AG04450 (cell line): ENCODE data around the gene LRRFIP2. TPM values are rescaled to one million over a fixed set of nuclear protein-coding genes. Genes with fewer than 3 reads are reported as not detected.

ENCODE experiments used
- CTCF ChIA-PET: fragments of 300-600, 350-600 bp; formaldehyde crosslinking; extraction: SDS; loops from one replicate; lab custom pipeline; 2022; ENCODE audit warnings: antibody characterized with exemption, inconsistent platforms; lab: Charles Lee
- POLR2A ChIA-PET: fragments of 350-600 bp; formaldehyde crosslinking; extraction: SDS; loops from one replicate; lab custom pipeline; 2021; ENCODE audit warnings: antibody characterized with exemption, inconsistent platforms; lab: Yijun Ruan, JAX
- DNase-seq: peaks from one replicate; pipeline ENCODE4 v3.0.0-alpha.2; 2011; ENCODE audit warnings: low read depth, low spot score
- H3K27ac ChIP-seq: one replicate; pipeline ENCODE4 v1.5.1; 2012; ENCODE audit warnings: low read depth, low read length, control low read depth
- H3K27me3 ChIP-seq: one replicate; pipeline ENCODE4 v1.6.0; 2012; ENCODE audit warnings: low read length; ENCODE audit not compliant: control insufficient read depth, insufficient read depth
- H3K4me3 ChIP-seq: 2 replicates; pipeline ENCODE4 v1.5.1; 2011; ENCODE audit warnings: mild to moderate bottlenecking, low read depth, low read length, control low read depth
- H3K9me3 ChIP-seq: 2 replicates; pipeline ENCODE4 v1.5.1; 2012; ENCODE audit warnings: low read length; ENCODE audit not compliant: control insufficient read depth, insufficient read depth
- polyA plus RNA-seq: library from polyadenylated mRNA; depleted of rRNA; stranded (reverse); fragments of >200 nt; gene quantifications from 2 replicates; pipeline ENCODE4 v1.2.3, GENCODE V29; 2011
- TF ChIP-seq, protein P1 (sequence below): IDR thresholded peaks from 2 replicates; pipeline ENCODE4 v1.5.1; 2011; ENCODE audit warnings: low read depth, low read length, control low read depth, inconsistent platforms

LRRFIP2 gene
- polyA plus RNA-seq, 1 experiment: 52.7 TPM

DNA sequence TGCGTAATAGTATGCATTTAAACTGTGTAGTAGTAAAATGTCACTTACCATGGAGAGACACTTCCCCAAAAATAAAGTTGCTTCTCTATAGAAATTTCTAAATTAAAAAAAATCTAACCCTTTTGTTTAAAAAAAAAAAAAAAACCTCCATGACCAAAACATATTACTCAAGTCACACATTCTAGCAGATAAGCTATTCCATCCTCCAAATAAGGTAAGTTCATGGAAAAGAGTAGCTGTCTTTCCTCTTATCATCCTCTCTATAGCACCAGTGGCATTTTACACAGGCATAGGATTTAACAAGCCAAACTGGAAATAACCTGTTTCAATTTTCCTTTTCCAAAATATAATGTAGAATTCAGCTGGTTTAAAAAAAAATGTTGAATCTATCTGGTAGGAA, 57.4 kb downstream of the LRRFIP2 start:
- Histone ChIP-seq H3K9me3 (no peaks in the 10 kb centered on the region), H3K4me3 (no peak overlapping the region), H3K27ac (no peak overlapping the region), H3K27me3 (no peaks in the 10 kb centered on the region)
- ChIA-PET POLR2A (no interaction called here), CTCF (no interaction called here)
- TF ChIP-seq, protein P1, sequence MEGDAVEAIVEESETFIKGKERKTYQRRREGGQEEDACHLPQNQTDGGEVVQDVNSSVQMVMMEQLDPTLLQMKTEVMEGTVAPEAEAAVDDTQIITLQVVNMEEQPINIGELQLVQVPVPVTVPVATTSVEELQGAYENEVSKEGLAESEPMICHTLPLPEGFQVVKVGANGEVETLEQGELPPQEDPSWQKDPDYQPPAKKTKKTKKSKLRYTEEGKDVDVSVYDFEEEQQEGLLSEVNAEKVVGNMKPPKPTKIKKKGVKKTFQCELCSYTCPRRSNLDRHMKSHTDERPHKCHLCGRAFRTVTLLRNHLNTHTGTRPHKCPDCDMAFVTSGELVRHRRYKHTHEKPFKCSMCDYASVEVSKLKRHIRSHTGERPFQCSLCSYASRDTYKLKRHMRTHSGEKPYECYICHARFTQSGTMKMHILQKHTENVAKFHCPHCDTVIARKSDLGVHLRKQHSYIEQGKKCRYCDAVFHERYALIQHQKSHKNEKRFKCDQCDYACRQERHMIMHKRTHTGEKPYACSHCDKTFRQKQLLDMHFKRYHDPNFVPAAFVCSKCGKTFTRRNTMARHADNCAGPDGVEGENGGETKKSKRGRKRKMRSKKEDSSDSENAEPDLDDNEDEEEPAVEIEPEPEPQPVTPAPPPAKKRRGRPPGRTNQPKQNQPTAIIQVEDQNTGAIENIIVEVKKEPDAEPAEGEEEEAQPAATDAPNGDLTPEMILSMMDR: no peak
- no peak for DNase-seq

DNA sequence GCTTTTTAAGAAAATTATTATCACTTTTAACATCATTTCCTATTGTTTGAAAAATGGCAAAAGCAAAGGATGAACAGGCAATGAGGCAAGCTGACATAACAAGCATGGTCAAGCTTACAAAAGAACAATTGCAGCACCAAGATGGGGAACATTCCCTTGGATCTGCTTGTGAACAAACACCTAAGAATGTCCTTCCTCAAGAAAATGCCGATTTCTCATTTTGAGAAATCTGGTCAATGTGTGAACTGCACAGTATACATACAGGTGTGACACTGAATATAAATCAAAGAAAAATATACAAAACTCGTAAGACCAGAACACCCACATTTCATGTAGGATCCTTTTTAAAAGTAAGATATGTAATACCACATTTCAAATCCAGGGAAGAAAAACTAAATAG, 58.9 kb downstream of the LRRFIP2 start:
- H3K4me3 ChIP-seq: no peak overlapping the region
- TF ChIP-seq, protein P1: no peak
- DNase-seq: no peak
- H3K27ac ChIP-seq: peak overlapping the region; percentile 66
- CTCF ChIA-PET: interaction anchor here (1.4 kb wide), 1 partner anchor 98 kb away, joined by 3 read pairs; no protein-coding TSS in a partner anchor
- POLR2A ChIA-PET: no interaction called here
- no peaks in the 10 kb centered on the region for H3K9me3 ChIP-seq
- no peaks in the 10 kb centered on the region for H3K27me3 ChIP-seq

DNA sequence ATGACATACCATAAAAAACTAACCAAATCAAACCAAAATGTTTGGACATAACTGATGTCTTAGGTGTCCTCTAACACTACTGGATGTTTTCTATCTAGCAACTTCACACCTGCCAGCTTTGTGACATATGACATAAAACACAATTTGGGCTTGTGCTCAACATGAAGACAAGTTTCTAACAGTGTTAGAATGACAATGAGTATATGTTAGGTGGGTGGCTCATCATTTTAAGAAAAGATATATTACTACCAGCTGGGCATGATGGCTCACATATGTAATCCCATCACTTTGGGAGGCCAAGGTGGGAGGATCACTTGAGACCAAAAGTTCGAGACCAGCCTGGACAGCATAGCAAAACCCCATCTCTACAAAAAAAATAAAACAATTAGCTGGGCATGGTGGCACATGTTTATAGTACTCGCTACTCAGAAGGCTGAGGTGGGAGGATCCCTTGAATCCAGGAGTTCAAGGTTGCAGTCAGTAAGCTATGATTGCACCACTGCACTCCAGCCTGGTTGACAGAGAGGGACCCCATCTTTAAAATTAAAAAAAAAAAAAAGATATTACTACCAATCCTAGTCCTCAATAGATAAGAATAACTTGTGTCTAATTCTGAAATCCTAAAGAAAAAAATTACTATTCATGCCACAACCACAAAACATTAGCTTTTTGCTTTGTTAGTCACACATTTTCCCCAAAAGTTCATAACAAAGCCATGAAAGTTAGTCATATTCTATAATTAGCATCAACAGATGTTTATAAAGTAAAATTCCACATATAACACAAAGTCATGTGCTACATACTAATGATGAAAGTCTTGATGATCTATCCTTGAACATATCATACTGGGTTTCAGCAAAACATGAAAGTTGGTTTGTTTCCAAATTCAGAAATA, 59.9 kb downstream of the LRRFIP2 start:
- Histone ChIP-seq H3K9me3 (no peaks in the 10 kb centered on the region), H3K27me3 (no peaks in the 10 kb centered on the region), H3K27ac (peak overlapping the region; percentile 89), H3K4me3 (no peak overlapping the region)
- POLR2A ChIA-PET: no interaction called here
- CTCF ChIA-PET: interaction anchor here (0.9 kb wide), 1 partner anchor 99 kb away, joined by 3 read pairs; no protein-coding TSS in a partner anchor
- peak; percentile 77 for DNase-seq
- TF ChIP-seq, protein P1: no peak

DNA sequence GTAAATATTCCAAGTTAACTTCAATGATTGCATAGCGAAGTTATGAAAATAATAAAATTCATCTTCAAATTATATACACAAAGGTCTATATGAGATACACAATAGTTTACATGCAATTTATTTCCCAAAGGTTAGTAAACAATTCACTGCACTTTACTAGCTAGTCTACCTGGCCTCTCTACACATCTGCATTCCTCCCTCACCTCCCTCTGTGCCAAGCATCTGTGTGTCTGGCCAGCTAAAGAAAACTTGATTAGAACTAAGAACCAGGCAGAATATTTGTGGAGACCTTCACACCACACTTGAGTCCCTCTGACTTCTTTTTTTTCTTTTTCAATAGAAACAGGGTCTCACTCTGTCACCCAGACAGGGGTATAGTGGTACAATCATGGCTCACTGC, 61.4 kb downstream of the LRRFIP2 start:
- Histone ChIP-seq H3K27ac (no peak overlapping the region), H3K4me3 (no peak overlapping the region), H3K9me3 (no peaks in the 10 kb centered on the region), H3K27me3 (no peaks in the 10 kb centered on the region)
- CTCF ChIA-PET: no interaction called here
- POLR2A ChIA-PET: no interaction called here
- DNase-seq: no peak
- TF ChIP-seq, protein P1: no peak

DNA sequence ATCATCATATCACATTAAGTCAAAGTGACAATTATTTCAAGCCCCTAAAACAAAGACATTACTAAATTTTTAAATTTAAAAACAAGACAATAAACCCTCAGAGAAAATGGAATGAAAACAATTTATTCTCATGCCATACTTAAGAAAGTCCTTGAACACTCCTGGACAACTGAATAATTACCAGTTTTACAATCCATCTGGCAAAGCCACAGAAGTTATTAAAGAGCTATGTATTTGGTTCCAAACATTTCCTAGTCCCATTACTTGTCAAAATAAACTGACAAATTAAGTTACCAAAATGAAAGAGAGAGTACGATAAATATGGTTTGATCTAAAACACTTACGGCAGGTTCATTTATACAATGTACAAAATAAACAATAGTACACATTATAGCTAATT, 63.2 kb downstream of the LRRFIP2 start:
- CTCF ChIA-PET: no interaction called here

More for the DNA sequence above, 63.2 kb downstream of the LRRFIP2 start:
- H3K4me3 ChIP-seq: no peak overlapping the region
- no peaks in the 10 kb centered on the region for H3K9me3 ChIP-seq
- no peak overlapping the region for H3K27ac ChIP-seq
- no peak for DNase-seq
- TF ChIP-seq, protein P1: no peak
- POLR2A ChIA-PET: no interaction called here
- no peaks in the 10 kb centered on the region for H3K27me3 ChIP-seq
